GM21390 (cell line): ENCODE measurements around the gene LZTR1.
"Not testable (repeated sequence)": the region's sequence is repeated elsewhere in the genome, so short reads cannot be mapped to it uniquely, and the experiment has no call there.

Experiments used
- ATAC-seq: cut with Tn5 transposase; IDR thresholded peaks from one replicate; pipeline ENCODE4 v1.9.1; 2021; ENCODE audit not compliant: unreplicated experiment

The LZTR1 gene

DNA sequence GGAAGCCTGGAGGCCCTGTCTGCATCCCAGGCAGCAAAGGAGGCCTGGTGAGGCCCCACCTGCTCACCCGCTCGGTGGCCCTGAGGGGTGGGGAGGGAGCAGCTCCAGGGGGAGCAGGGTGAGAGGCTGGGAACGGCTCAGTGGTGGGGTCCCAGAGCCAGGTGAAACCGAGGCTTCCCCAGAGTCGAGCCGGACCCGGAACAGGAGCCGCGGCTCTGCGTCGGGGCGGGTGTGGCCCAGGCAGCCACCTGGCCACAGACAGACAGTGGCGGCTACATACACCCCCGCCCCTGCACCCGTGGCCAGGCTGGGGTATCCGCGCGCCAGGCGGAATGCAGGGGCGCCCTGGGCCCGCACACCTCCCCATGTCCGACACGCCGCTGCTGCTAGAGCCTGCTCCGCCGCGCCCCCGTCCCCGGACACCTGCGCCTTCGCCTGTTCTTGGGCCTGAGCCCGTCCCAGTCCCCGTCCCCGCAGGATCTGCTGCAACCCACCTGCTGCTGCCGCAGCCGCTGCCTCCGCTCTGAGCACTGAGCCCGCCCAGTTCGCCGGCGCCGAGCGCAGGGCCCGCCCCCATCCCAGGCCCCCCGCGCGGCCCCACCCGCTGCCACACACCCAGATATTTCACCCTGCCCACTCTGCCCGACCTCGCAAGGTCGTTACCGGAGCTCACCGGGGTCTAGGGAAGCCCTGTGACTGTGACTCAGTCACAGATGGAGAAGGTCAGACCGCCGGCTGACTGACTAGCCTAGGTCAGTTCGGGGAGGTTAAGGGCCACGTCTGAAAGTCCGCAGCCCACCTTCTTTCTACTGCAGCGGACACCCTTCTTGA is 50.2 kb downstream of the LZTR1 start, which contains the start of gene SLC7A4:
TSS of gene SLC7A4 (minus strand) at position 525 of the 831 bp plus-strand sequence. CDS start 749 bp downstream, outside the sequence.
- no peak for ATAC-seq

DNA sequence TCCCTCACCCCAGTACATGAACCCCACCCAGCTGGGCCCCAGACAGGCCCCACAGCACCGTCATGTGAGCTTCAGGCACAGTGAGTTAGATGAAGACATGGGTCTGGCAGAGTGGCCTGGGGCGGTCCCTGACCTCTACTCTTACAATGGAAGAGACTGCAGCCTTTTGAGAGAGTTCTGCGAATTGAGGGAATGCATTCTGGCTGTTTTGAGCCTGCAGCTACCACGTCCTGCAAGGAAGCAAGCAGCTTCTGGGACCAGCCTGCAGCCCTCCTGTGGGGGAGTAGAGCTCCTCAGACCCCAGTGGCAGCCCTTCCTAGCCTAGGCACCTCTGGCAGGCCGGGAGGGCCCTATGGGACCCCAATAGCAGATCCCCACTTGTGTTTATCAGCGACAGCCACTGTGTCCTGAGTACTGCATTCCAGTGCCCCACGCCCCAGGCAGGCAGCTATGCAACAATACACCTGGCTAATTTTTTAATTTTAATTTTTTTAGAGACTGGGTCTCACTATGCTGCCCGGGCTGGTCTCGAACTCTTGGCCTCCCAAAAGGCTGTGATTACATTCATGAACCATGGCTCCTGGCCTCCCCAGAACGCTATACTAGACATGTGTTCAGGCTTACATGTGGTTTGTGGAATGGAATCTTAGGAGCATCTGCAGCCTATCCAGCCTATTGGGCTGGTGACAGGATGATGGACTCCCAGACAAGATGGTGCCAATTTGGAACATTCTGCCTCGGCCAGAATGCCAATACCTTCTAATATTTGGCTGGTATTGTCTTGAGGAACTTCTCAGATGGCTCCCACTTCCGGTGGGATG is 51.0 kb downstream of the LZTR1 start:
- ATAC-seq, result no peak

DNA sequence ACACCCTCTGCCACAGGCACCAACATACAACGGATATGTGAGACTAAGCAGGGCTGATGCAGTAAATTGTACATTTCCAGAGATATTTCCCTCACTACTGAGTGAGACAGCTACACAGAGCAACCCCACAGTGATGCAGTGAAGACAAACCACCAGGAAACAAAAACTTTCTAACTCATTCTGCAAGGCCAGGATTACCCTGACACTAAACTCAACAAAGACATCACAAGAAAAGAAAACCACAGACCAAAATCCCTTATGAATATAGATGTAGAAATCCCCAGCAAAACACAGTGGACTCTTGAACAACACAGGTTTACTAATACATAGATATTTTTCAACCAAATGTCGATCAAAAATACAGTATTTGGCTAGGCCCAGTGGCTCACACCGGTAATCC is 51.8 kb downstream of the LZTR1 start:
- no peak for ATAC-seq

DNA sequence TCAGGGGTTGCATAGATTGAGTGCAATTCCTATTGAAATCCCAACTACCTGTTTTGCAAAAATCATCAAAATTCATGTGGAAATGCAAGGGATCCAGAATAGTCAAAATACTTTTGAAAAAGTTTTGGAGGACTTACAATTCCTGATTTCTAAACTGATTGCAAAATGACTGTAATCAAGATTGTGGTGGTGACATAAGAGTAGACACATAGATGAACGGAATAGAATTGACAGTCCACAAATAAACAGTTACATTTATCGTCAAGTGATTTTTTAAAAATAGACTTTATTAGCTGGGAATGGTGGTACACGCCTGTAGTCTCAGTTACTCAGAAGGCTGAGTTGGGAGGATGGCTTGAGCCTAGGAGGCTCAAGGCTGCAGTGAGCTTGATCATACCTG is 52.9 kb downstream of the LZTR1 start:
- ATAC-seq, result no peak

DNA sequence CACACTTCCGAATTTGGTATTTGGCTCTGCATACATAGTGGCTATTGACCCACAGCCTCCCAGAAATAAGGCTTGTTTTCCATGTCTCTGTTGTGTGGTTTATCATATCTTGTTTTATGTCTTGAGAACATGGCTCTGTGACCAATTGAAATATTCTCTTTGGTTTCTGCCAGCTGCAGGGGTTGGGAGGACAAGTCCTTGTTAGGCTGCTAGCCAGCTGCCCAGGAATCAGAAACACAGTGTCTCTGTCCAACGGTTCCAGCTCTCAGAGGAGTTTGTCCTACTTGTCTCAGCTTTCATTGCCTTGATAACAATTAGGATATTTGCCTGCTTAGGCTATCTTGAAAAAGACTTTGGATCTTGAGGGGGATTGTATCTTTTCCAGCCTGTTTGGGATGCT is 56.3 kb downstream of the LZTR1 start:
- no peak for ATAC-seq

DNA sequence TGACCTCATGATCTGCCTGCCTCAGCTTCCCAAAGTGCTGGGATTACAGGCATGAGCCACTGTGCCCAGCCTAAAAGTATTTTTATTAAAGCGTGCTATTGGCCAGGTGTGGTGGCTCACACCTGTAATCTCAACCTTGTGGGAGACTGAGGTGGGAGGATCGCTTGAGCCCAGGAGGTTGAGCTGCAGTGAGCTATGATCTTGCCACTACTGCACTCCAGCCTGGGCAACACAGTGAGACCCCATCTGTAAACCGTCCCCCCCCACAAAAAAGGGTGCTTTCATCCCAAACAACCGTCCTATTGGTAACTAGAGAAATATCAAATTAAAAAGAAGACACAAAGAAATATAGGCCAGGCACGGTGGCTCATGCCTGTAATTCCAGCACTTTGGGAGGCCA is 57.1 kb downstream of the LZTR1 start:
- ATAC-seq, result not testable (repeated sequence)

DNA sequence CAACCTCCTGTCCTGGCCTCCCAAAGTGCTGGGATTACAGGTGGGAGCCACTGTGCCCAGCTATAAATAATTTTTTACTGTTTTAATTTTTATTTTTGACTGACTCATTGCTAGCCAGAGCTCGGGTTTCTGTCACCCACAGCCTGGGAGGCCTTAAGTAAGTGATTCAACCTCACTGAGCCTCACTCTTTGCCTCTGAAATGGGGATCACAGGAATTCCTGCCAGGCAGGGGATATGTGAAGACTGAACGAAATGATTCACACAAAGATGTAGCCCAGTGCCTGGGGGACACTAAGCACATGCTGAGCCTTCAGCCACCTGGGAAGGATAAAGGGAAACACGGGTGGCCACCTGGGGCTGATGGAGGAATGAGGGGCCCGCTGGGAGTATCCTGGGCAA is 59.8 kb downstream of the LZTR1 start:
- no peak for ATAC-seq

DNA sequence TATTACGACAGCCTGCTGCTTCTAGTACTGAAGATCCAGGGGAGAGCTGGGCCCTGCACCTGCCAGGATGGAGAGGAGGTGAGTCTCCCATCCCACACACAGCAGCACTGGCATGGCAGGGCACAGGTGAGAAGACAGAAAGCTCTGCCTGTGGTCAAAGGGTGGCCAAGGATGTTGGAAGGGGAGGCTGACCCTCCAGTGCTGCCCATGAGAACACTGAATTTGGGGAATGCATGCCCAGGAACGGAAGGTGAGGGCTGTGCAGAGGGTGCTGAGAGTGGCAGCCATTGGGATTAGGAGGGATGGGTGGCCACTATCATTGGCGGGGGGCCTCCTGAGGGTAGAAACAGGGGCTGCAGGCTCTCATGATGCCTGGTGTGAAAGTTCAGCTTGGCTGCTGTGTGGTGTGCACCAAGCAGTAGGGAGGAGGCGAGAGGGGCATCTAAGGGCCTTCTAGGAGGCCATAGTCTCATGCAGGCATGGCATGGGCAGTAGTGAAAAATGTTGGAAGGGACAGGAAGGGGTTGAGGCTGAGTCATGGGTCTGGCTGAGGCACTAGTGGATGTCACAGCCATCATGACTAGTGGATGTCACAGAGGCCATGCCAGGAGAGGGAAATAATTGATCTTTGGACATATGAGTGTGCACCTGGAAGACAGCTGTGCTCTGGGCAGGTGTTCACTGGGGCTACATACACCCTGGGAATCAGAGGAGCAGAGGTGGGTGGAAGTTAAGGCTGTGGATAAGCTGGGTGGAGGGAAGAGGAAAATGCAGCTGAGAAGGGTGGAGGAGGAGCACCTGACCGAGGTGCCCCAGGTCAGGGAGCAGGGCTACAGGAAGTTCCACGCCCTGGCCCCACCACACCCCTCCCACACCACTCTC is 61.1 kb downstream of the LZTR1 start:
- ATAC-seq, result no peak

DNA sequence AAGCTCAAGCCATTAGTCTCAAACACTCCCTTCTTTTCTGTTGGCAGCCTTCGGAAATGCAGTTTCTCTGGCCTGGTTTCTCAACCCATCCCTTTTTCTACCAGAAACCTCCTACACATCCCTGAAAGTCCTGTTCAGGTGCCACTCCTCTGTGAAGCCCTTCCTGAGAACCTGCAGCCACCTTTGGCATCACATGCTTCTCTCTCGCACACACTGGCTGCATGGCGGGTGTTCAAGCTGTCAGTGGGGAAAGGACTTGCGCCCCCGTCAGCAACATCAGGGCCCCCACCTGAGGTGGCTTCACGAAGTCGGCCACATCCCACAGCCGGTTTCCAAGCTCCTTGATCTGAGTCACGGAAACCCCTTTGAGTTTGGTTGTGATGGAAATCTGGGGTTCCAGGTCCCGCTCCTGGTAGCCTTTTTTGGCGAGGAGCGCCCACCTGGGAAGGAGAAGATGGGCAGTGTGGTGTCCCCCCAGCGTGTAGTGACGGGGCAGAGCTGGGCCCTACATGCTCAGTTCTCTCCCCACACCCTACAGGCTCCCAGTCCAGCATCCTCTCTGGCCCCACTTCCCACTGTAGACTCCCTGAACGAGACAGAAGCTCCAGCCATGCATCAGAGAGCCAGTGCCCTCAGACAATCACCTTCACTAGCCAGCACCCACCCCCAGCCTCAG is 61.9 kb downstream of the LZTR1 start:
- ATAC-seq, result no peak

DNA sequence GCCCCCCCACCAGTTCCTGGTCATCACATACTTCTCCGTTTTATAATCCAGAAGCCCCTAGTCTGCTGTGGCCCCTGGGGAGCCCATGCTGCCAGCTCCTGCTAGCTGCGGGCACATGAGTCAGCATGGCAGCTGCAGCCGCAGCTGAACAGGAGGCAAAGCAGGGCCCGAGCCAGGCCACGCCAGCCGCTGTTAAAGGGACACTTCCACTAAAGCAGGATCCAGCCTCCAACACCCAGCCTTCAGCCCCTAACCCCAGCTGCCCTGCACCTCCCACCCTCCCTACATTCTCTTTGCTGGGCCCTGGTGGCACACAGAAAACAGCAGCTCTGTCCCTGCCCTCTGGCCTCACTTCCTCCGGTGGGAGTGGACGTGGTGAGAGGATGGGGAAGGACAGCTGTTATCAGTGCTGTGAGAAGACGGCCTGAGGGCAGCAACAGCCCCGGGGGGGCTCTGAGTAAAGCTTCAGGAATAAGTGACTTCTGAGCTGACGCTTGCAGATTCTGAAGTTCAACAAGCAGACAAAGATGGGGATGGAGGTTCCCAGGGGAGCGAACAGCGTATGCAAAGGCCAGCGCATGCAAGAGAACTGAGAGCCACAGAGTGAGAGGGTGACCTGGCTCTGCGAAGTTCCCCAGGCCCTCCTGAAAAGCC is 63.0 kb downstream of the LZTR1 start:
- ATAC-seq, result no peak

DNA sequence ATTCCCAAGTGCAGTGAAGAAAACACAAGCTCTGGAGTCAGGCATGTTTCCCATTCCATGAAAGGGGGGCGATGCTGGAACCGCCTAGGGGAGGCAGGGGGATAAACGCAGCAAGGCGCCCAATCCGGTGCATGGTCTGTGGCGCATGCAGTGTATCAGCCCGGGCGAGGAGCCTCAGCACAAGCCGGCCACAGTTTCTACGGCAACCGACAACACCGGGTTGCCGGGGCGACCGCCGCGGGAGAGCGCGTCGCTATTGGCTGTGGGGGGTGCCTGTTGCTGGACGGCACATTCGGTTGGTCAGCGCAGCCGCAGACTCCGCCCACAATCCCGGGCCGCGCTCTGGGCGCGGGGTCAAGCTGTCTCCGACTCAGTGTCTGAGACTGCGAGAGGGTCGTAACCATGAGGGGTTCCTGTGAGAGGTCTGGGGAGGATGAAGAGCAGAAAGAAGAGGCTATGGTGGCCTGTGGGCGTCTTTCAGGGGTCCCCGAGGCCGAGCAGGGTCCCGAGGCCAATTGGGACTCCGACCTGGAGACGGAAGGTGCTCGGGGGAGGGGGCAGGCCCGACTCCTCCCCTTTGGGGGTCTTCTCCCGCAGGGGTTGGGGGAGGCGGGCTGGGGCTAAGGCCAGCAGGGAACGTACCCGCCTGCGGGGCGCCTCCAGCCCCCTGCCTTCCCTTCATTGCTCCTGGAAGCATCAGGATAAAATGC is 63.6 kb downstream of the LZTR1 start, which contains the start of gene LRRC74B:
TSS of gene LRRC74B (plus strand) at position 362 of the 710 bp plus-strand sequence. CDS start at position 403, 41 bp downstream.
- peak; percentile 84 for ATAC-seq

DNA sequence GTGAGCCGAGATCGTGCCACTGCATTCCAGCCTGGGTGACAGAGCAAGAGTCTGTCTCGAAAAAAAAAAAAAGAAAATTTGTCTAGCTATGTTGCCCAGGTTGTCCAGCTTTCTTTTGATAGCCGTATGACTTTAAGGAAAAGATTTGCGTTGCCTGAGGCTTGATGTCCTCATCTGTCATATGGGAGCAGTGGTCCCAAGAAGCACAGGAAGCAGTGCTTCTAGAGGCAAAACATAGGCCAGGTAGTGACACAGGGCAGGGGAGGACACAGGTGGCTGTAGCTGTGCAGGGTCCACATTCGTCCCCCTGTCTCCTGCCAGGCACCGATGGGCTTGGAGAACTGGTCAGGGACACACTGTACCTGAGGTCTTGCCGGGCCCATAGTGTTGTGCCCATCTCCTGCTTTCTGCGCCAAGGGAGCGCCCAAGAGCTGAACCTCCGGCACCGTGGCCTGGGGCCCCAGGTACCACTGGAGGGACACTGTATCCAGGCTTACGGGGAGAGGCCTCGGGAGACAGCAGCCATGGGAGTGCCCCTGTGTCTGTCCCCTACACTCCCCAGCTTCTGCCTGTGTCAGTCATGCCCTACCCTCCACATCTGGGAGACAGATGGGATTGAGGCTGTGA is 65.1 kb downstream of the LZTR1 start:
- ATAC-seq, result no peak

DNA sequence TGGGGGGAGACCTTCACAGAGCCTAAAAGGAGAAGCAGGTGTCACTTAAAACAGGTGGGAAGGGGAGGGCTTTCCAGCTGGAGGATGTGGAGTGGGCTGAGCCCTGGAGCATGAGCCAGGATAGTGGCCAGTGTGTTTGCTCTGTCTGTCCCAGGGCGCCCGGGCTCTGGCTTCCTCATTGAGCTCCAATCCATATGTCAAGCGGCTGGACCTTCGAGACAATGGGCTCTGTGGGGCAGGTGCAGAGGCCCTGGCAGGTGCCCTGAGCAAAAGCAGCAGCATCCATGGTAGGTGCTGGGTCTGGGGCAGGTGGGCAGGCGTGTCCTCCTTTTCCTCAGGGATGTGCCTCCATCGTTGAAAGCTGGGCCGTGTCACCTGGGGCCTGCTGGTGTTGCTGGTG is 65.6 kb downstream of the LZTR1 start:
- no peak for ATAC-seq

DNA sequence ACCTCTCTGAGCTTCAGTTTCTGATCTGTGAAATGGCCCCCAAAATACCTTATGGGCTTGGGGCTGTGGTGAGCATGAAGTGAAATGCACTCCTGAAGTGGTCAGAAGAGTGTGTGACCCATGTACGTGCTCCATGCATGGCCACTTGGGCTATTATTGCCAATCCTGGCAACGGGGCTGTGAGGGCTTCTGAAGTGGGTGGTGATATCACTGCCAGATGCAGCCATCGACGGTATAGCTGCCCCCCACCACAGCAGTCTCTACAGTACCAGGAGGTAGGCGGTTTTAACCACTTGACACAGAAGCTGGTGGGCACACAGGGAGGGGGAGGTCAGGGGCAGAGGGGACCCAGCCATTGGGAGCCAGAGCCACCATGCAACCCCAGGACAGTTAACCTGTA is 66.4 kb downstream of the LZTR1 start:
- not testable (repeated sequence) for ATAC-seq
